HFF-Myc (cell line): ENCODE measurements around the gene PPOX.
A peak's percentile ranks its signal among the peaks of the same experiment; 100 is the strongest.

Experiments used
- DNase-seq: peaks from one replicate; pipeline ENCODE4 v3.0.0-alpha.2; 2011; ENCODE audit warnings: low read depth; ENCODE audit errors: extremely low read depth
- H3K4me3 ChIP-seq: replicated peaks from 2 replicates; pipeline ENCODE4 v1.5.1; 2011; ENCODE audit warnings: low read depth, mild to moderate bottlenecking, control low read depth, low read length
- TF ChIP-seq, protein P1 (sequence below): IDR thresholded peaks from 2 replicates; pipeline ENCODE4 v1.5.1; 2012; ENCODE audit warnings: mild to moderate bottlenecking, low read depth, low read length, control low read depth; ENCODE audit errors: missing control alignments

The PPOX gene

DNA sequence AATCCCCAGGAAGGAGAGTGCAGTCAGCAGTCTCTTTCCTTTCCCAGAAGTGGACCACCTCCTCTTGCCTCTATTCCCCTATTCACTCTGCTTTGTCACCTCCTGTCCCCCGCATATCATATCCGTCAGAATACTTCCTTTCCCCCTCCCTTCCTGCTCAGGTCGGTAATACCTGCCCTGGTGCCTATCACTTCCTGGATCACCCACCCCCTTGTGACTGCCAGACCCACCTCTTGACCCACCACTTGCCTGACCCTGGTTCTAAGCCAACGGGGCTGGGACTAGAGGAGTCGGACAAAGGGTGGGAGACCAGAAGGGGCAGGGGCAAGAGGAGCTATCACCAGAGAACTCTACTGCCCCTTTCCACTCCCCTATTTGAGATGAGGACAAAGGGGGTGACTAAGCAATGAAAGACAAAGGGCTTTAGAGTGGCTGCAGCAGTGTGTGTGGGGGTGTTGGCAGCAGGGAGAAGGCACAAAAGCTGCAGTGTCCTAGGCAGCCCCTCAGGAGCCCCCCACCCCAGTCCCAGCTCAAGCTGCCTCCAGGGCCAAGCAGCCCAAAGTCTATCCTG is 34.3 kb downstream of the PPOX start:
- DNase-seq = no peak
- no peak overlapping the region for H3K4me3 ChIP-seq
- TF ChIP-seq, protein P1, sequence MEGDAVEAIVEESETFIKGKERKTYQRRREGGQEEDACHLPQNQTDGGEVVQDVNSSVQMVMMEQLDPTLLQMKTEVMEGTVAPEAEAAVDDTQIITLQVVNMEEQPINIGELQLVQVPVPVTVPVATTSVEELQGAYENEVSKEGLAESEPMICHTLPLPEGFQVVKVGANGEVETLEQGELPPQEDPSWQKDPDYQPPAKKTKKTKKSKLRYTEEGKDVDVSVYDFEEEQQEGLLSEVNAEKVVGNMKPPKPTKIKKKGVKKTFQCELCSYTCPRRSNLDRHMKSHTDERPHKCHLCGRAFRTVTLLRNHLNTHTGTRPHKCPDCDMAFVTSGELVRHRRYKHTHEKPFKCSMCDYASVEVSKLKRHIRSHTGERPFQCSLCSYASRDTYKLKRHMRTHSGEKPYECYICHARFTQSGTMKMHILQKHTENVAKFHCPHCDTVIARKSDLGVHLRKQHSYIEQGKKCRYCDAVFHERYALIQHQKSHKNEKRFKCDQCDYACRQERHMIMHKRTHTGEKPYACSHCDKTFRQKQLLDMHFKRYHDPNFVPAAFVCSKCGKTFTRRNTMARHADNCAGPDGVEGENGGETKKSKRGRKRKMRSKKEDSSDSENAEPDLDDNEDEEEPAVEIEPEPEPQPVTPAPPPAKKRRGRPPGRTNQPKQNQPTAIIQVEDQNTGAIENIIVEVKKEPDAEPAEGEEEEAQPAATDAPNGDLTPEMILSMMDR = no peak

DNA sequence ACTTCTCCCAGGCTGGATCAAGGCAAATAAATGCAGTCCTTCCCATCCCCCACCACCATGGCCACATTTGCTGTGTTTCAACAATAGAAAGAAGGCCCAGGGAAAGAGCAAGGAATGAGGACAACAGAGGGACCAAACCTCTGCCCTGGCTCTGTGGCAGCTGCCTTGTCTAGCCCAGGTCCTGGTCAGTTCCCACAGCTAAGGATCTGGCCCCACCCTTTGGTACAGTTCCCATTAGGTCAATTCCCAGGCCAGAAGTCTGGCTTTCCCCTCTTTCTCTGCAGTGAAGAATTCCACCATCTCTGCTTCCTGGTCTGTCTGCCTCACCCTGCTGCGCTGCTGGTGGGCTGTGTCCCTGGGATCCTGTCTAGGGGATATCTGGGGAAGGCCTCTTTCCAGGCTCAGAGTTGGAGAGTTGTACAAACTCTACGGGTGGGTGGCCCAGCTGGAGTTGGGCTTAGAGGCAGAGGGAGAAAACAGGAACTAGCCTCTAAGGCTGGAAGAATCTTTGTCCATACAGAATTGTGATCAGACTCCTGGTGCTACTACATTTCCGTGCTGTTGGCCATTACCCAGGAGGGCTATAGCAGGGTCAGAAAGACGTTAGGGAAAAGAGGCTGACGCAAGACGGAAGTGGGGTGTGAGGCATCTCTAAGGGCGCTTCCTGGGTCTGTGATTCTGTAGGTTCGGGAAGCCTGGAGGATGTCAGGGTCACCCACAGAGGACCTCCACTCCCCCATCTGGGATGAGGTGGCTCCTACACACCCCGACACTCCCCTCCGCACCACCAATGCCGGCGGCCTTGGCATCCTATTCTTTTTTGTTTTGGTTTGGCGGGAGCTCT is 35.0 kb downstream of the PPOX start:
- DNase-seq = peak; percentile 52
- TF ChIP-seq, protein P1 = no peak
- peak overlapping the region; percentile 85 for H3K4me3 ChIP-seq

DNA sequence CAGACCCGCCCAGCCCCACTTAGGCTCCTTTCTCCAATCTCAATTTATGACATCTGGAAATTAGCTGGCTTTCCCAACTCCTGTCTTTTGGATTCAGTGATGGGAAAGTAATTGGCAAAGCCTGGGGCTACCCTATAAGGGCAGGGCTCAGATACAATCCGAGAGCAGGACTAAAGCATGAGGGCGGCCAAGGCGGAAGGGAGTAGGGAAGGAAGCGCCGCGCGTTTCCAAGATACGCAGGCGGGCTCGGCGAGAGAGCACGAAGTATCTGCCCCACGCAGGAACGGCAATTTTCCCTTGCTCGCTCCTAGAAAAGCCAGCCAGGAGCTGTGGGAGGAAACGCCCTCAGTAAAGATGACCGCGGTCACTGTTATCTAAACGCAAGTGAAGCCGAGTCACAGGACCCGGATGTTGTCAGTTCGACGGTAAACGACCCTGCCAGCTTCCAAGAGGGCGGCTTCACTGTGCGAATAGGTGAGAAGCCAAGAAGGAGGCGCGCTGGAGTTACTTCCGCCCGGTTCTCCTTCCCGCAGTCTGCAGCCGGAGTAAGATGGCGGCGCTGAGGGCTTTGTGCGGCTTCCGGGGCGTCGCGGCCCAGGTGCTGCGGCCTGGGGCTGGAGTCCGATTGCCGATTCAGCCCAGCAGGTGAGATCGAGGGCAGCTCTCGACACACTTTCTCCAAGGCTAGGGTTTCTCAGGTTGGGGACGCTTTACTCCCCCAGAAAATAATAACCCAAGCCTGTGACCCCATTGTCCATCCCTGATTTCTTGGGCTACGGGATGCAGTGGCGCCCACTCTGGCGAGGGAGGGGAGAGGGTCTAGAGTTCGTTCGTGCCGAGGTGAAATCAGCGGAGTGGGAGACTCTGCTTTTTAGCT is 35.8 kb downstream of the PPOX start, which contains the start of gene NDUFS2:
Gene NDUFS2, plus strand, starts transcription at position 532 of the 877 bp plus-strand sequence. Its CDS starts 19 bp downstream, at position 551.
- TF ChIP-seq, protein P1 = no peak
- DNase-seq = peak; percentile 98
- peak within 1 kb of the TSS; percentile 85 for H3K4me3 ChIP-seq

DNA sequence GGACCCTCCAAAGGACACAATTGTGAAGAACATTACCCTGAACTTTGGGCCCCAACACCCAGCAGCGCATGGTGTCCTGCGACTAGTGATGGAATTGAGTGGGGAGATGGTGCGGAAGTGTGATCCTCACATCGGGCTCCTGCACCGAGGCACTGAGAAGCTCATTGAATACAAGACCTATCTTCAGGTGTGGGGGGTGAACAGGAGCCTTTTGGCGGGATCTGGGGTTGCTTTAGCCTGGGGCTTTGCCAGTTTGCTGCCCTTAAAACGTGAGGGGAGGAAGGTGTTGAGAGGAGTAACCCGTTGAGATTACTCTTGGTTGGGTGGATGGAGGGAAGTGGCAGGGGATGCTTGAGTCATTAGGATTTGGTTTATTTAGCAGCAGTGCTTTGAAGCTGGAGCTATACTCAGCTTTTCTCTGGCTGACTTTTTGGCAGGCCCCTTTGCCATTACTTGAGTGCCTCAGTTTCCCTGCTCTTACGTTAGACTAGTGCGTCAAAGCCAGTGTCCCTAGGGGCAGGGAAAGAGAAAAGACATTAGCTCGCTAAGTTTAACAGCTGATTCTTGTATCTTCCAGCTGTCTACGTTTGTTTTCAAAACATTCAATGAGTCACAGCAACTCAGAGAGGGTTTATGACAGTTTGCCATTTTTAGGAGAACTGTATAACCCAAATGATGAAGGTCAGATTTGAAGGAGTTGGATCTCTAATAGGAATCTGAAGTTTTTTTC is 40.4 kb downstream of the PPOX start:
- TF ChIP-seq, protein P1 = no peak
- H3K4me3 ChIP-seq = no peak overlapping the region
- no peak for DNase-seq

DNA sequence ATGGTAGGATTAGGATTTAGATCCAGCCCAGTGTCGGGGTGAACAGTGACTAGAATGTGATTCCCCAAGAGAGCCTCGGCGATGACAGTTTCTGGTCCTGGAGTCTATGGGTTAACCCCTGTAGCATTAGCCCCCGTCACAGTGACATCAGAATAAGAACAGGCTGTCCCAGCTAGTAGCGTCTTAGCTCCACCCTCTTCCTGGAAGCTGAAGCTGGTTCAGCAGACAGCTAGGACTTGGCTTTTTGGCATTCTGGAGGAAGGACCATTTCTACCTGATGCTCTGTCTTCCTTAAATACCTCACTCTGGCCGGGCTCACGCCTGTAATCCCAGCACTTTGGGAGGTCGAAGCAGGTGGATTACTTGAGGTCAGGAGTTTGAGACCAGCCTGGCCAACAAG is 40.9 kb downstream of the PPOX start:
- no peak for DNase-seq
- TF ChIP-seq, protein P1 = no peak
- no peak overlapping the region for H3K4me3 ChIP-seq

DNA sequence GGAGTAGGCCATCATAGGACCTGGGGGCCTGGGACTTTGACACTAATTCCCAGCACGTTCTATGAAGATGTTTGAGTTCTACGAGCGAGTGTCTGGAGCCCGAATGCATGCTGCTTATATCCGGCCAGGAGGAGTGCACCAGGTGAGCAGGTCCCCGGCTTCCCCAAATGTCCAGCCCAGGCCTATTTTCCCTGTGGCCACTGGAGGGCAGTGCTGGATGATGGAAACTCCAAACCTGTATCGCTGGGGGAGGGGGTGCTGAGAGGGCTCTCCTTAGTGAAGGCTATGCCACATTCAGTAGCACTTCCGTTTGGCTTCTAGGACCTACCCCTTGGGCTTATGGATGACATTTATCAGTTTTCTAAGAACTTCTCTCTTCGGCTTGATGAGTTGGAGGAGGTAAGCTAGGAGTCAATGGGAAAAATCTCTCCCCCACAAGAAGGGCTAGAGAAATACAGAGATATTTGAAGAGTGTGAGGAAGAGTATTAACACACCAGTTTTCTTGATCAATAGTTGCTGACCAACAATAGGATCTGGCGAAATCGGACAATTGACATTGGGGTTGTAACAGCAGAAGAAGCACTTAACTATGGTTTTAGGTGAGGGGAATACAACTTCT is 43.7 kb downstream of the PPOX start:
- TF ChIP-seq, protein P1 = peak; percentile 94
- H3K4me3 ChIP-seq = no peak overlapping the region
- DNase-seq = no peak
